HK-2 (cell line): ENCODE measurements around the gene AGRN.

Experiments used
- DNase-seq: peaks from one replicate; pipeline ENCODE4 v3.0.0-alpha.2; 2018; ENCODE audit not compliant: unreplicated experiment

Gene AGRN

DNA sequence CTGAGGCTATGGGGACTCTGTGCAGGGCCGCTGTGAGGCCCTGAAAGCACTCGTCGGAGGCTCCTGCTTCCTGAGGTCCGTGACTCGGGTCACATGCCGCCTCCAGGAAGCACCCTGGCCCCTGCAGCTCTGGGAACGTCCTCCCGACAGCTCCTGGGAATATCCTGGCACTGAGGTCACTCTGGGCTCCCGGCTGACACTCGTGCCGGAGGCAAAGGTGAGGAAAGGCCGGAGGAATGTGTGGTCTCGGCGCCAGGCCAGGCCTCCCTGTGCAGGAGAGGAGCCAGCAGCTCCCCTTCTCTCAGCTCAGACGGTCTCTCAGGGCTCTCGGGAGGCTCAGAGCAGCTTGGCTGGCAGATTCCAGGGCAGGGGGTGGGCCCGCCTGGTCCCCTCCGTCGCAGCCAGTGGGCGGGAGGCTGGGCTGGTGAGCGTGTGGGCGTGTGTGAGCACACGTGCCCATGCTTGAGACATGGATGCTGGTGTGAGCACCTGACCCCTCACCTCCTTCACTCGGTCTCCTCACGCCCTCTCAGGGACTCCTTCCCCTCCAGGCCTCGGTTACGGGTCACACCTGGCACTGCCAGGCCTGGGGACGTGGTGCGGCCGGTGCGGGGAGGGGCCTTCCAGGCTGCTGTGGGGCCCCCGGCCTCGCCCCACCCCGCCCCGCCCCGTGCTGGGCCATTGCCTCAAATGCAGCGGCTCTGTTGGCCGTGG lies 59.6 kb downstream of the AGRN start:
- peak; percentile 98 for DNase-seq

- peak; percentile 86 for DNase-seq
These were observed 60.3 kb downstream of the AGRN start for GRCh38 chr1:1080122-1080757.

GRCh38 chr1:1080951-1081310 lies 61.0 kb downstream of the AGRN start:
- peak; percentile 1 for DNase-seq

DNA sequence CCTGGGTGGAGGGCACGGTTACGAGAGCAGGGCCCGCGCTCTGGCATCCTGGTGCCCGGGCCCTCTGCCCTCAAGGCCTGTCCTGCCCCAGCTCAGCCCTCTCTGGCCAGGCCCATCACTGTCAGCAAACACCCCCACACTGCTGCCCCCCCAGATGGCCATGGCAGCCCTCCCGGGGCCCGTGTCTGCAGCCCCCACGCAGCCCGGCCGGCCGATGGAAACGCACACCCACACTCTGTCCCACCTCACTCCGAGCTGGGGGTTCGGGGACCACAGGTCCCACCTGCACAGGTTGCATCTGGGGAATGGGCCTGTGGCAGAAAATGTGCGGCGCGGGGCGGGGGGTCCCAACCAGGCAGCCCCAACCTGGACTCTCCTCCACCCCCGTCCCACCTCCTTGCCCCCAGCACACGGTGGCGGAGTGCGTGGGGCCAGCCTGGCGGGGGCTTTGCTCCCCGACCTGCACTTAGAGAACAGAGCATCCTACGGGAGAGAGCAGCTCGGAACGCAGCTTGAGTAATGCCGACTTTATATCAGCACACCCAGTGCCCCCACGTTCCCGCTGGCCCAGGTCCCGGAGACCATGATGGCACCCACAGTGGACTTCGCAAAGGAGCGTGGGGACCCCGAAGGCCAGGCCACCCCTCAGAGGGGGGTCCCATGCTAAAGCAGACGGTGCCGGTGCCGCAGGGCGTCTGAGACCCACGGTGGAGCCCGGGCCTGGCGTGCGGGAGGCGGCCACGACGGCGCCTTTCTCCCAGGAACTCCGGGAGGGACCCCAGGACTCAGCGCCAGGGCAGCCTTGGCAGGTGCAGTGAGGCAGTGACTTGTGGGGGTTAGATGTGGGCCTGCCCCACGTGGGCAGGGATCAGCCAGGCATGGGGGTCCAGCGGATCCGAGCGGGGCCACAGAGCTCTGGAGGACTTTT lies 61.7 kb downstream of the AGRN start:
- DNase-seq, result peak; percentile 1

DNA sequence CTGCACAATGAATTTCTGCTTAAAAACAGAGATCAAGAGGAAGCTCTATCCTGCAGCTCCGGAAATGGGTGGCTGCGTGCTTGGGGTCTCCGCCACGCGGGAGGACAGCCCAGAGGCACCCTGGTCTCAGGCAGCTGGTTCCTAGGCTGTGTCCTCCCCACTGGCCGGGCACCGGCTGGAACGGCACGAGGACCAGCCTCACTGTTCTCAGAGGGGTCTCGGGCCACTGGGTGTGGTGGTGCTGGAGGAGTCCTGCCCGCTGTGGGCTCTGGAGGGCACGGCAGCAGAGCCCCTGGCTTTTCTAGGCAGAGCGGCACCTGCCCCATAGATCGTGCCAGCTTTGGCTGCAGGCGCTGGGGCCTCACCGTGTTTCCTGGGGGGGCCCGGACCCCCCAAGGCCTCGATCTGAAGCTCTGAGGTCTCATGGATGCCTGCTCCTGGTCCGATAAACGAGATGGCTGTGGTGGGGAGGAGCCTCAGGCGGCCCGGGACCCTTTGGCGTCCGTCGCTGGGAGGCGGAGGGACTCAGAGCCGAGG lies 62.4 kb downstream of the AGRN start:
- DNase-seq, result no peak

DNA sequence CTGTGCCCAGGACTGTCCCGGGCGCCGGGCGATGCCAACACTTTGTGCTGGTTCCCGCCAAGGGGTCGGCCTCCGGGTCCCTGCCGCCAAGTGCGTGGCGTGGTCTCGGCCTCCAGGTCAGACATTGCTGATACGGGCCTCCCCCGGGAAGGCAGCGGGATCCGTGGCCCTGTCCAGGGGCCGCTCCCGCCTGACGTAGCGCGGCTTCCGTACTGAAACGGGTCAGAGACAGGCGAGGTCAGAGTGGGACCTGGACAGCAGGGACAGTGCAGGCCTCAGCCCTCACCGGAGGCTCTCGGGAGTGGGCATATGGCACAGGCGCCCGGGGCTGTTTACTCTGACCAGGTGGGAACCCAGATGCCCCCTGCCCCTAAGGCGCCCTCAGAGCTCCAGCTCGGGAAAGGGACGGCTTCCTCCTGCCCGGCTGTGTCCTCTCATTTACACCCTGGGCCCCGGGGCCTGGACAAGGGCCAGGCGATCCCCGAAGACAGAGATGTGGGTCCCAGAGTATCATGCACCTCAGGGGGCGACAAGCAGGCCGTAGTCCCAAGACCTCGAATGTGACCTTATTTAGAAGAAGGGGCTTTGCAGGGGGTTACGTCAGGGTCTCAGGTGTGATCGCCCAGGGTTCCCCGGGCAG lies 63.0 kb downstream of the AGRN start:
- no peak for DNase-seq

DNA sequence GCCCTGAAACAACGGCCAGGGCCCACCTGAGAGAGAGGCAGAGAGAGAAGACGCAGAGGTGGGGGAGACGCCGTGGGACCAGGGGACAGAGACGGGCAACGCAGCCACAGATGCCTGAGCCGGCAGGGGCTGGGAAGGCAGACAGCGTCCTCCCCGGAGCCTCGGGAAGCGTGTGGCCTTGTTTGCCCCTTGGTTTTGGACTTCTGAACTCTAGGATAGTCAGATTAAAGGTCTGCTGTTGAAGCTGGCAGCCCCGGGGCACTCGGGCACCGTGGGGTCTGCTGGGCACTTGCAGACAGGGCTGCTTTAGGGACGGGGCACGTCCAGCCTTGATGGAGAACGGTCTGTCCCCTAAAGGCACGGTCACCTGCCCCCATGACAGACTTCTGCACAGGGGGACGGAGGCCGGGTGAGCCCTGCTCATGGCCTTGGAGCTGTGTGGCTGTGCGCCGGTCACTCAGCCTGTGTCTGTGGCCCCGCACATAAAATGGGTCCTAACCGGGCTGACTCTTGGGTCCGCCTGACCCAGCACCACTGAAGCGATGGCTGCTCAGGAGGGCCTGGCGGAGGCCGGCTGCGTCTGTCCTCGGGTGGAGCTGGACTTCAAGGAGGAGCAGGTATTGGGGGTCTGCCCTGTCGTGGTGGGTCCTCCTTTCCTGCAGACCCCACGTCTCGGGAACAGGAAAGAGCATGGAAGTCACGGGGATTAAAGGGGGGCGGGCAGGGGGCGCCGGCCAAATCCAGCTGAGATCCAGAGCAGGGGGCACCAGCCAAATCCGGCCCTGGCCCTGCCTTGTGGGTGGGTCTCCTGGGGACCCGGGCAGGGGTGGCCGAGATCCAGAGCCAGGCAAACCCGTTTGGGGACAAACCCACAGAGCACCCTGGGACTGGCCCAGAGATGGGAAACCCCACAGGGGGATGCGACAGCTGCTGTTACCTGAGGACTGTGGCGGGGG lies 63.8 kb downstream of the AGRN start:
- DNase-seq, result peak; percentile 3

GRCh38 chr1:1084372-1085170 lies 64.7 kb downstream of the AGRN start:
- peak; percentile 1 for DNase-seq

DNA sequence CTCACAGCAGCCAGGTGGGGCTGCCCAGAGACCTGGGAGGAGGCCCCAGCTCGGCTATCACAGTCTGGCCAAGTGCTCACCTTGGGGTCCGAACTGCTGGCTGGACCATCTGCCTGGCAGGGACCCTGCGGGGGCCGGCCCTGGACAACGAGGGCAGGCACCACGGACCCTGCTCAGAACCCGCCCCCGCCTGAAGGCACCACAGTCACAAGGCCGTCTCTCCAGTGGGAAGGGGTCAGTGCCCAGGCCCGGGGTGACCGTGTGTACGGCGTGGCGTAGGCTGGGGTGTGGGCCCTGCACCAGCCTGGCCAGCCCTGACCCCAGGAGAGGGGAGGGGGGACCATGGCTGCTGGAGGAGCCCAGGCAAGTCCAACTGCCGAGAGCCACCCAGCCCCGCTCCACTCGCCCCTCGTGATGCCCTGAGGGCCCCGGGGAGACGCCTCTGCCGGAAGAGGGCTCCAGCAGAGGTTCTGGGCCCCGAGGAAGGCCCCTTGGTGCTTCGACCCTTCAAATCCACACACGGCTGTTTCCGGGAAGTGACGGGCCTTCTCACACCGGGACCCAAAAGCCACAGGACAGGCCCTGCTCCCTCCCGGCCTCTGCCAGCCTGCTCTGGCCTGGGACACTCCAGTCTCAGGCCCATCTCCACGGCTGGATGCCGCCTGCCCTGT lies 65.4 kb downstream of the AGRN start:
- no peak for DNase-seq

GRCh38 chr1:1085911-1086841 lies 66.3 kb downstream of the AGRN start:
- DNase-seq, result no peak

GRCh38 chr1:1086911-1087341 lies 67.0 kb downstream of the AGRN start:
- DNase-seq, result no peak

GRCh38 chr1:1087351-1088028 lies 67.6 kb downstream of the AGRN start:
- no peak for DNase-seq

- DNase-seq, result no peak
These were observed 68.3 kb downstream of the AGRN start for GRCh38 chr1:1088029-1088800.

- no peak for DNase-seq
These were observed 69.1 kb downstream of the AGRN start for GRCh38 chr1:1088801-1089680.

DNA sequence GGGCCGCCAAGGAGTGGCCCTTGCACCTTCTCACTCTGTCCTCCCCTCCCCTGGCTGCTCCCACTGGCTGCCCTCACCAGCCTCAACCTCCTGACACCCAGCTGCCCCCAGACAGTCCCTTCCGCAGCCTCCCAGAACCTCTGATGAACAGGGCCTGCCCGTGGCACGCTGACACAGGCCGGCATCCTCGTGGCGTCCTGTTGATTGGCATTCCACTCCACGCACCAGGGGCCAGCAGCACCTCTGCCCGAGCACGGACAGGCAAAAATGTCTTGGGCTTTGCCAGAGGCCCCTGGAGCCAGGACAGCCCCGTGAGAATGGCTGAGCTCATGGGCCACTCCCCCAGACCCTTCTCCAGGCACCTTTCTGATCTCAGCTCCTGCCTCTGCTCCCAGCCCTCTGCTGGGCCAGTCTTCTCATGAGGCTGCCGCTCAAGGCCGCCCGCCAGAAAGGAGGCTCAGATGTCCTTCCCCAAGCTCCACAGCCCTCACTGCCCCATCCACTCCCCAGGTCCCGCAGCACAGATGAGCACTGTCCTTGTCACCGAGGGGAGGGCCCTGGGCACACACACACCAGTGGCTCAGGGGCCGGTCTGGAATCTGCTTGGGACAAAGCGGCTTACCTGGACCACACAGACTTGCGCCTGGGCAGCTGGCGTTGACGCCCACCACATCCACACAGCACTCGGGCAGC lies 70.0 kb downstream of the AGRN start:
- no peak for DNase-seq
